ENCODE results near the gene PCBD2. TPM values are rescaled to one million over a fixed set of nuclear protein-coding genes. Genes with fewer than 3 reads are reported as not detected.
A peak's percentile ranks its signal among the peaks of the same experiment; 100 is the strongest.

The PCBD2 gene
- total and polyA plus RNA-seq, 5 experiments from 2014 or later: 10.6 to 15.2 (median 12.4) TPM

- Mint-ChIP-seq H3K9me3 (peaks cover 0 to 2% (median 0%) of the 10 kb centered on the region in 9 donors), H3K27me3 (peaks cover 0 to 2% (median 0%) of the 10 kb centered on the region in 5 donors), H3K4me1 (no peaks in the 10 kb centered on the region), H3K4me3 (no peak overlapping the region), H3K36me3 (peaks cover 0 to 4% (median 0%) of the 10 kb centered on the region in 3 donors), H3K27ac (no peak overlapping the region)
- peak in 1 of 10 donors; percentile 14 for DNase-seq
- no peak for ATAC-seq
- POLR2A ChIA-PET: no interaction called here
Measured at GRCh38 chr5:135012033-135012588, 107.2 kb downstream of the PCBD2 start.

Small RNAs within 50 kb of the gene (microRNA-seq; reads per million reads assigned to microRNA genes)
- not detected for gene MIR4461 (ENCODE audit: borderline microRNAs expressed)

Other genes with a start within 250 kb of the PCBD2 start
- gene CAMLG, start 166.6 kb upstream of the PCBD2 start, total RNA-seq: 10 to 100 TPM; 35.7 to 36.1 TPM
- 10 to 100 TPM; 38.1 to 39.3 (median 38.8) TPM for gene CAMLG, start 166.6 kb upstream of the PCBD2 start, polyA plus RNA-seq
- gene DDX46, start 146.4 kb upstream of the PCBD2 start, total RNA-seq: 10 to 100 TPM; 68.4 to 75.6 TPM
- gene DDX46, start 146.4 kb upstream of the PCBD2 start, polyA plus RNA-seq: 10 to 100 TPM; 17.9 to 23.4 (median 21.4) TPM
- 10 to 100 TPM; 39.8 to 41.7 TPM for gene C5orf24, start 59.2 kb upstream of the PCBD2 start, total RNA-seq
- gene C5orf24, start 59.2 kb upstream of the PCBD2 start, polyA plus RNA-seq: 1 to 10 TPM; 6.6 to 9.4 (median 9.2) TPM
- 10 to 100 TPM; 34.4 to 37.8 TPM for gene TXNDC15, start 30.8 kb upstream of the PCBD2 start, total RNA-seq
- 10 to 100 TPM in 1 of 3 donors, 1 to 10 TPM in 2; 8.7 to 12.2 (median 9.1) TPM for gene TXNDC15, start 30.8 kb upstream of the PCBD2 start, polyA plus RNA-seq
- gene CATSPER3, start 62.8 kb downstream of the PCBD2 start, total RNA-seq: under 1 TPM; 0.78 to 0.80 TPM
- gene CATSPER3, start 62.8 kb downstream of the PCBD2 start, polyA plus RNA-seq: under 1 TPM in 1 of 3 donors, not detected in 2; 0.67 TPM
- not detected for gene PITX1, start 129.1 kb downstream of the PCBD2 start, total RNA-seq
- gene PITX1, start 129.1 kb downstream of the PCBD2 start, polyA plus RNA-seq: not detected

Data from naive thymus-derived CD8-positive, alpha-beta T cell (primary cell).